BE2C (cell line): Measurements from ENCODE around the gene TAPBPL.
"Not testable (repeated sequence)": the region's sequence is repeated elsewhere in the genome, so short reads cannot be mapped to it uniquely, and the experiment has no call there.

Source experiments
- DNase-seq: peaks from one replicate; pipeline ENCODE4 v3.0.0-alpha.2; 2020
- H3K27me3 ChIP-seq: fragments of 250-450 bp; sonication (Bioruptor Pico); 2 replicates; pipeline ENCODE4 v1.5.1; 2020; ENCODE audit warnings: mild to moderate bottlenecking
- H3K36me3 ChIP-seq: fragments of 250-450 bp; sonication (Bioruptor Pico); 2 replicates; pipeline ENCODE4 v1.5.1; 2020; ENCODE audit warnings: mild to moderate bottlenecking
- H3K4me1 ChIP-seq: fragments of 250-450 bp; sonication (Bioruptor Pico); 2 replicates; pipeline ENCODE4 v1.5.1; 2020
- H3K4me3 ChIP-seq: 2 replicates; pipeline ENCODE4 v1.5.1; 2011; ENCODE audit warnings: low read depth, low read length
- H3K9me3 ChIP-seq: fragments of 250-450 bp; sonication (Bioruptor Pico); 2 replicates; pipeline ENCODE4 v1.5.1; 2020
- TF ChIP-seq, protein P1 (sequence below): IDR thresholded peaks from 2 replicates; pipeline ENCODE4 v1.5.1; 2012; ENCODE audit warnings: mild to moderate bottlenecking, low read depth, low read length

TAPBPL gene

DNA sequence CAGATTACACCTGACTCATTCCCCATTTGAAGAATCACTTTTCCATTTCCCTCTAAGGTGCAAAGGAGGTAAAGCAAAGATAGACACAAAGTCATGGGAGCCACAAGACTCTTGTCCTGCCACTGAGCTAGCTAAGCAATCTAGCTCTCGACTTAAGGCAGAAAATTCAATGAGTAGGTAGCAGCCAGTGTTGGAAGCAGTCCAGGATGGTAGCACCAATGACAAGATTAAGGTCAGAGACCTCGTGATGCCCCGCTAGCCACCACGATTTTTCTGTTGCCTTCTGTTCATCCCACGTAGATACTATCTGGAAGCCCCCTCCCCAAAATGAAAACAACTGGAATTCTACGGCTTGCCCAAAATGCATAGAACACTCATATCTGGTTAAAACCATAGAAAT is 17.2 kb downstream of the TAPBPL start:
- no peak overlapping the region for H3K4me3 ChIP-seq
- H3K36me3 ChIP-seq: peaks cover 16% of the 10 kb centered on the region
- TF ChIP-seq, protein P1, sequence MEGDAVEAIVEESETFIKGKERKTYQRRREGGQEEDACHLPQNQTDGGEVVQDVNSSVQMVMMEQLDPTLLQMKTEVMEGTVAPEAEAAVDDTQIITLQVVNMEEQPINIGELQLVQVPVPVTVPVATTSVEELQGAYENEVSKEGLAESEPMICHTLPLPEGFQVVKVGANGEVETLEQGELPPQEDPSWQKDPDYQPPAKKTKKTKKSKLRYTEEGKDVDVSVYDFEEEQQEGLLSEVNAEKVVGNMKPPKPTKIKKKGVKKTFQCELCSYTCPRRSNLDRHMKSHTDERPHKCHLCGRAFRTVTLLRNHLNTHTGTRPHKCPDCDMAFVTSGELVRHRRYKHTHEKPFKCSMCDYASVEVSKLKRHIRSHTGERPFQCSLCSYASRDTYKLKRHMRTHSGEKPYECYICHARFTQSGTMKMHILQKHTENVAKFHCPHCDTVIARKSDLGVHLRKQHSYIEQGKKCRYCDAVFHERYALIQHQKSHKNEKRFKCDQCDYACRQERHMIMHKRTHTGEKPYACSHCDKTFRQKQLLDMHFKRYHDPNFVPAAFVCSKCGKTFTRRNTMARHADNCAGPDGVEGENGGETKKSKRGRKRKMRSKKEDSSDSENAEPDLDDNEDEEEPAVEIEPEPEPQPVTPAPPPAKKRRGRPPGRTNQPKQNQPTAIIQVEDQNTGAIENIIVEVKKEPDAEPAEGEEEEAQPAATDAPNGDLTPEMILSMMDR: no peak
- DNase-seq: no peak
- no peaks in the 10 kb centered on the region for H3K27me3 ChIP-seq
- H3K9me3 ChIP-seq: no peaks in the 10 kb centered on the region
- H3K4me1 ChIP-seq: peaks cover 4% of the 10 kb centered on the region; the same call in 1 of the 2 replicates

DNA sequence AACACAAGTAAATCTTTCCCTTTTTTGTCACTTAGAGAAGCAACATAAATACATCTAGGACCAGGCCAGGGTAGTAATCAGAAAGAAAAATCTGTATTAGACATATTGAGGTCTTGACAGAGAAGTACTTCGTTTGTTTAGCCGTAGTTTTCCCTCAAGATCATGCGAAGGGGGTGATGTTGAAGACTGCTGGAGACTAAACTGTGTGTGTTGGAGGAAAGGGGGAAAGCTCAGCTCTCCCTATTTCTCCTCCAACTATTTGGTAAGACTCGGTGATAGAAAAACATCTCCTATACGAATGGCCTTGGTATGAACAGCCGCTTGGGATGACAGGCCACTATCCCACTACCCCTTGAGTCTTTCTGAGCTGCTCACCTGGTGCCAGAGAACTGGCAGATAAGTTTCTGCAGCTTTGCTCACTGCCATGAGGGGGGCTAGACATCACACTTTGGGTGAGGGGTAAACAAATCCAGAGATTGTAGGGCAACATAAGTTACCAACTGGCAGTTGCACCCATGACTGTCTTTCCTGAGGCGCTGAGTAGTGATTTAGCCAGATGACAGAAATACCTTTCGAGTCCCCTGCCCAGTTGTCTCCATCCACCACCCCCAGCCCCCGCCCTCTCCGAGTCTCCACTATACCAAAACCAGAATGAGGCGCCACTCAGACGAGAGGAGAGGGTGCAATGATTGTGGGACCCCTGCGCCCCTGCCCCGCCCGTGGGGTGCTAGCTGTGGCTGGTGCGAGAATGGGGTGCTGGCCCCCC is 17.9 kb downstream of the TAPBPL start:
- Histone ChIP-seq H3K27me3 (no peaks in the 10 kb centered on the region), H3K4me1 (peaks cover 4% of the 10 kb centered on the region; the same call in 1 of the 2 replicates), H3K9me3 (no peaks in the 10 kb centered on the region), H3K36me3 (peaks cover 9% of the 10 kb centered on the region), H3K4me3 (peak overlapping the region; percentile 81)
- no peak for DNase-seq
- TF ChIP-seq, protein P1: no peak

DNA sequence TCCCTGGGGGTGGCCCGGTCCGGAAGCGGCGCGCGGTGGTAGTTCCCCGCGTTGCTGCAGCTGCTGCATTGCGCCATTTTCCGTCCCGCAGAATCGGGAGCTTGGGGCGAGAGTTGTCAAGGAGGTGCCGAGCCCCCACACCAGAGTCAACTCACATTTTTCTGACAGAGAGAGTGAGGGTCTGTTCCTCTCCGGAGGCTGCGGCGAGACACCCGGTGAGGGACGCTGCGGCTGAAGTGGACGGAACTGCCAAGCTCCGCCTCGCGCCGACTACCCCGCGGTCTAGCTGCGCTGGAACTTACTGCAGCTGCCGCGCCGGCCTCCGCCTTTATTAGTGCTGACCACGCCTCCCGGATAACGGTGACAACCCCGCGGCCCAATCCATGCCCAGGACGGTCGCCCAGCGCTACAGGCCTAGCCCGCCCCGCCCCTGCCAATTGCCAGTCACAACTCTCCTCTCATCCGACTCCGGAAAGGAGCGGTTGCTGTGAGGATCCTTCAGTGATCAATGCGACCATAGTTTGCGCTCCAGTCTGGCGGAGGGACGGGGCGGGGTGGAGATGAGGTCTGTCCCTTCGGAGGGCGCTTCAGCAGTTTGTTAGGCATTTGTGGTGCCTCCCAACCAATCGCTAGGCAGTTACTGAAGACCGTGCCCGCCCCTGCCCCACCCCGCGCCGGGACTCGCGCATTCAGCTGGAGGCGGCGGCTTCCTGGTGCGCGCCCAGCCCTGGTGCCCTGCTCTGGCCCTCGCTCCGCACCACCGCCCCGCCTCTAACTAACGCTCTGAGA is 18.7 kb downstream of the TAPBPL start, which contains the start of gene VAMP1:
VAMP1 (minus strand) TSS at position 303 of the 789 bp plus-strand sequence; CDS start at position 157, 146 bp downstream.
- peak within 1 kb of the TSS; percentile 81 for H3K4me3 ChIP-seq
- H3K27me3 ChIP-seq: no peaks in the 10 kb centered on the region
- no peaks in the 10 kb centered on the region for H3K9me3 ChIP-seq
- H3K36me3 ChIP-seq: peaks cover 4% of the 10 kb centered on the region
- H3K4me1 ChIP-seq: peaks cover 4% of the 10 kb centered on the region; the same call in 1 of the 2 replicates
- peak; percentile 99 for DNase-seq
- TF ChIP-seq, protein P1: no peak

GRCh38 chr12:6471989-6472360 is 20.1 kb downstream of the TAPBPL start:
- TF ChIP-seq, protein P1: no peak
- Histone ChIP-seq H3K27me3 (no peaks in the 10 kb centered on the region), H3K36me3 (no peaks in the 10 kb centered on the region), H3K9me3 (no peaks in the 10 kb centered on the region), H3K4me3 (no peak overlapping the region), H3K4me1 (peaks cover 4% of the 10 kb centered on the region; the same call in 1 of the 2 replicates)
- DNase-seq: no peak

- H3K4me3 ChIP-seq: no peak overlapping the region
- peaks cover 4% of the 10 kb centered on the region; the same call in 1 of the 2 replicates for H3K4me1 ChIP-seq
- TF ChIP-seq, protein P1: no peak
- DNase-seq: no peak
- H3K9me3 ChIP-seq: no peaks in the 10 kb centered on the region
- no peaks in the 10 kb centered on the region for H3K27me3 ChIP-seq
- no peaks in the 10 kb centered on the region for H3K36me3 ChIP-seq
Observed at GRCh38 chr12:6472491-6472890, 20.6 kb downstream of the TAPBPL start.

DNA sequence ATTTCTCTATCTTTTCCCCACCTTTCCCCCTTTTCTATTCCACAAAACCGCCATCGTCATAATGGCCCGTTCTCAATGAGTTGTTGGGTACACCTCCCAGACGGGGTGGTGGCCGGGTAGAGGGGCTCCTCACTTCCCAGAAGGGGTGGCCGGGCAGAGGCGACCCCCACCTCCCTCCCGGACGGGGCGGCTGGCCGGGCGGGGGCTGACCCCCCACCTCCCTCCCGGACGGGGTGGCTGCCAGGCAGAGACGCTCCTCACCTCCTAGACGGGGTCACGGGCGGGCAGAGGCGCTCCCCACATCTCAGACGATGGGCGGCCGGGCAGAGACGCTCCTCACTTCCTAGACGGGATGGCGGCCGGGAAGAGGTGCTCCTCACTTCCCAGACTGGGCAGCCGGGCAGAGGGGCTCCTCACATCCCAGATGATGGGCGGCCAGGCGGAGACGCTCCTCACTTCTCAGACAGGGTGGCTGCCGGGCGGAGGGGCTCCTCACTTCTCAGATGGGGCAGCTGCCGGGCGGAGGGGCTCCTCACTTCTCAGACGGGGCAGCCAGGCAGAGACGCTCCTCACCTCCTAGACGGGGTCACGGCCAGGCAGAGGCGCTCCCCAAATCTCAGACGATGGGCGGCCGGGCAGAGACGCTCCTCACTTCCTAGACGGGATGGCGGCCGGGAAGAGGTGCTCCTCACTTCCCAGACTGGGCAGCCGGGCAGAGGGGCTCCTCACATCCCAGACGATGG is 23.6 kb downstream of the TAPBPL start:
- not testable (repeated sequence) for H3K9me3 ChIP-seq, H3K4me1 ChIP-seq, H3K27me3 ChIP-seq, H3K36me3 ChIP-seq, H3K4me3 ChIP-seq, DNase-seq
